SK-N-SH (cell line): Measurements from ENCODE around the gene PNKD. TPM values are rescaled to one million over a fixed set of nuclear protein-coding genes. Genes with fewer than 3 reads are reported as not detected.

Experiments used
- CTCF ChIA-PET: fragments of 300-600, 350-600 bp; formaldehyde crosslinking; extraction: SDS; loops from one replicate; lab custom pipeline; 2021; lab: Yijun Ruan, JAX
- POLR2A ChIA-PET: fragments of 350-600 bp; sonication (Branson Sonifier 250); formaldehyde crosslinking; extraction: SDS; loops from one replicate; lab custom pipeline; 2020; ENCODE audit warnings: antibody characterized with exemption, inconsistent platforms; lab: Yijun Ruan, JAX
- DNase-seq: peaks from one replicate; pipeline ENCODE4 v3.0.0; 2012
- H2AFZ ChIP-seq: fragments of 200-600 bp; sonication (generic); 2 replicates; pipeline ENCODE4 v1.8.1; 2016; ENCODE audit warnings: antibody characterized with exemption, mild to moderate bottlenecking, low read depth
- H3F3A ChIP-seq: fragments of 200-600 bp; sonication (generic); replicated peaks from 2 replicates; pipeline ENCODE3; 2016; ENCODE audit warnings: antibody characterized with exemption, mild to moderate bottlenecking; ENCODE audit not compliant: insufficient read depth
- H3K27ac ChIP-seq, 2 experiments: fragments of 200-500 bp in 1 of 2; fragments of 200-600 bp in 1 of 2; sonication (Bioruptor generic) in 1 of 2; sonication (generic), shearing (Covaris generic) in 1 of 2; 2 replicates each; pipeline versions ENCODE4 v1.5.1 to v1.6.1; 2014 to 2016; ENCODE audit warnings: low read depth in 2 of 2, inconsistent platforms in 1 of 2, low read length in 1 of 2, mild to moderate bottlenecking in 1 of 2, mixed read lengths in 1 of 2
- H3K27me3 ChIP-seq: fragments of 200-600 bp; sonication (generic), shearing (Covaris generic); 2 replicates; pipeline ENCODE4 v1.6.1; 2016; ENCODE audit warnings: mixed run types; ENCODE audit not compliant: insufficient read depth
- H3K36me3 ChIP-seq, 2 experiments: fragments of 200-500 bp in 1 of 2; fragments of 200-600 bp in 1 of 2; sonication (Bioruptor generic) in 1 of 2; sonication (generic) in 1 of 2; replicated peaks in 1 of 2; 2 replicates each; pipeline versions ENCODE3 to v1.5.1; 2014 to 2016; ENCODE audit warnings: low read length in 1 of 2, mild to moderate bottlenecking in 1 of 2; ENCODE audit not compliant: insufficient read depth in 2 of 2, control insufficient read depth in 1 of 2
- H3K4me1 ChIP-seq, 2 experiments: fragments of 200-500 bp in 1 of 2; fragments of 200-600 bp in 1 of 2; sonication (Bioruptor generic) in 1 of 2; sonication (generic), shearing (Covaris generic) in 1 of 2; 2 replicates each; pipeline versions ENCODE4 v1.5.1 to v1.6.1; 2014 to 2016; ENCODE audit warnings: low read depth in 1 of 2, low read length in 1 of 2, mixed run types in 1 of 2; ENCODE audit not compliant: insufficient read depth in 2 of 2, control insufficient read depth in 1 of 2
- H3K4me2 ChIP-seq: fragments of 200-600 bp; sonication (generic), shearing (Covaris generic); 2 replicates; pipeline ENCODE4 v1.6.1; 2017; ENCODE audit warnings: mixed run types
- H3K4me3 ChIP-seq, 2 experiments: fragments of 200-500 bp in 1 of 2; fragments of 200-600 bp in 1 of 2; sonication (Bioruptor generic) in 1 of 2; sonication (generic), shearing (Covaris generic) in 1 of 2; 2 replicates each; pipeline versions ENCODE4 v1.5.1 to v1.8.1; 2014 to 2016; ENCODE audit warnings: low read depth in 2 of 2, inconsistent platforms in 1 of 2, low read length in 1 of 2, mild to moderate bottlenecking in 1 of 2, mixed read lengths in 1 of 2, moderate library complexity in 1 of 2
- H3K79me2 ChIP-seq: fragments of 200-600 bp; sonication (generic); 2 replicates; pipeline ENCODE4 v1.8.1; 2017; ENCODE audit warnings: mild to moderate bottlenecking; ENCODE audit not compliant: insufficient read depth
- H3K9ac ChIP-seq: fragments of 200-600 bp; sonication (generic); 2 replicates; pipeline ENCODE4 v1.6.1; 2017; ENCODE audit warnings: mixed run types
- H3K9me2 ChIP-seq: fragments of 200-600 bp; sonication (generic); 2 replicates; pipeline ENCODE4 v1.6.1; 2017; ENCODE audit warnings: mixed run types
- H3K9me3 ChIP-seq: fragments of 200-600 bp; sonication (generic); 2 replicates; pipeline ENCODE4 v1.6.1; 2017; ENCODE audit warnings: mixed run types, mild to moderate bottlenecking, moderate library complexity
- H4K20me1 ChIP-seq: fragments of 200-600 bp; sonication (generic); 2 replicates; pipeline ENCODE4 v1.6.1; 2017; ENCODE audit warnings: mild to moderate bottlenecking, mixed run types; ENCODE audit not compliant: insufficient read depth
- CHD2 ChIP-seq: fragments of 150-350 bp; IDR thresholded peaks from 2 replicates; pipeline ENCODE4 v1.6.1; 2018; ENCODE audit warnings: low read length; ENCODE audit not compliant: partially characterized antibody
- FOSL2 ChIP-seq: IDR thresholded peaks from 2 replicates; pipeline ENCODE4 v1.4.0; 2012; ENCODE audit warnings: low read depth, mild to moderate bottlenecking, moderate library complexity, borderline replicate concordance
- NFIC ChIP-seq: IDR thresholded peaks from 2 replicates; pipeline ENCODE4 v1.4.0; 2012; ENCODE audit warnings: borderline replicate concordance
- RFX5 ChIP-seq: IDR thresholded peaks from 2 replicates; pipeline ENCODE4 v1.6.1; 2012; ENCODE audit warnings: mild to moderate bottlenecking, improper control_type of control experiment, low read length
- WGBS: methylation state at CpG from one replicate; pipeline ENCODE4 v1.1.6; 2017; ENCODE audit warnings: low lambda C conversion rate; 5-methylcytosine and 5-hydroxymethylcytosine counted together
- polyA plus RNA-seq, 3 experiments: library from polyadenylated mRNA; depleted of rRNA; stranded (reverse); fragments of >200 nt; gene quantifications; 2 replicates each; pipeline ENCODE4 v1.2.3, GENCODE V29; 2012
- TF ChIP-seq, protein P1 (sequence below): fragments of 150-350 bp; IDR thresholded peaks from 2 replicates; pipeline ENCODE4 v1.6.1; 2017; ENCODE audit warnings: antibody characterized with exemption, low read length, low read depth, borderline replicate concordance
- TF ChIP-seq, protein P2 (sequence below): IDR thresholded peaks from 2 replicates; pipeline ENCODE4 v1.4.0; 2012; ENCODE audit warnings: low read depth
- TF ChIP-seq, protein P3 (sequence below): IDR thresholded peaks from 2 replicates; pipeline ENCODE4 v1.6.1; 2012; ENCODE audit warnings: mild to moderate bottlenecking, low read depth, low read length, moderate library complexity

Gene PNKD
- polyA plus RNA-seq, 1 of the 3 experiments (the other 2 are of a cell fraction), result 101 TPM

DNA sequence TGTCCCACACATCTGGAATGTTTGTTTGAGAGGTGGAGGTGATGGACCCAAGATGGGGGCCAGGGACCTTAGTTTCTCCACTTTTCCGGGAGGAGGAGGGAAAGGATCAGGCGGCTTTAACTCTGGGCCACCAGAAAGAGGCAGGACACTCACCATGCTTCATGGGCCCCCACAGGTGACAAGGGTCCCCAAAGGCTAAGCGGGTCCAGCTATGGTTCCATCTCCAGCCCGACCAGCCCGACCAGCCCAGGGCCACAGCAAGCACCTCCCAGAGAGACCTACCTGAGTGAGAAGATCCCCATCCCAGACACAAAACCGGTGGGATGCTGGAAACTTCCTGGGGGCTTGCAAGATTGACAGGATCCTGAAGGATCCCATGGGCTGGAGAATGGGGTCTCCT lies 112.5 kb downstream of the PNKD start:
- no peaks in the 10 kb centered on the region for H3K79me2 ChIP-seq
- WGBS, result 83% methylated on average over 5 of the region's 6 CpGs
- H3K4me1 ChIP-seq, result no peaks in the 10 kb centered on the region; a peak in 2 of 4 replicates
- no peak overlapping the region for H2AFZ ChIP-seq
- no peak overlapping the region for H3K27ac ChIP-seq
- ChIA-PET POLR2A (no interaction called here), CTCF (interaction anchor here (0.8 to 2.5 kb wide), 4 partner anchors 12 to 81 kb away, joined by 3 to 20 read pairs (median 4); partner anchors contain the start of gene CATIP)
- no peaks in the 10 kb centered on the region for H3K27me3 ChIP-seq
- DNase-seq, result no peak
- TF ChIP-seq, protein P1, sequence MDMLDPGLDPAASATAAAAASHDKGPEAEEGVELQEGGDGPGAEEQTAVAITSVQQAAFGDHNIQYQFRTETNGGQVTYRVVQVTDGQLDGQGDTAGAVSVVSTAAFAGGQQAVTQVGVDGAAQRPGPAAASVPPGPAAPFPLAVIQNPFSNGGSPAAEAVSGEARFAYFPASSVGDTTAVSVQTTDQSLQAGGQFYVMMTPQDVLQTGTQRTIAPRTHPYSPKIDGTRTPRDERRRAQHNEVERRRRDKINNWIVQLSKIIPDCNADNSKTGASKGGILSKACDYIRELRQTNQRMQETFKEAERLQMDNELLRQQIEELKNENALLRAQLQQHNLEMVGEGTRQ, result no peak
- TF ChIP-seq CHD2 (no peak), NFIC (no peak), RFX5 (no peak)
- TF ChIP-seq, all 33 proteins: peak for 0
- H3K9me2 ChIP-seq, result no peaks in the 10 kb centered on the region
- H3F3A ChIP-seq, result no peaks in the 10 kb centered on the region
- no peaks in the 10 kb centered on the region for H3K9me3 ChIP-seq
- no peak overlapping the region for H3K4me2 ChIP-seq
- no peak overlapping the region for H3K9ac ChIP-seq
- H3K4me3 ChIP-seq, result no peak overlapping the region
- H3K36me3 ChIP-seq, result no peaks in the 10 kb centered on the region
- H4K20me1 ChIP-seq, result no peaks in the 10 kb centered on the region

DNA sequence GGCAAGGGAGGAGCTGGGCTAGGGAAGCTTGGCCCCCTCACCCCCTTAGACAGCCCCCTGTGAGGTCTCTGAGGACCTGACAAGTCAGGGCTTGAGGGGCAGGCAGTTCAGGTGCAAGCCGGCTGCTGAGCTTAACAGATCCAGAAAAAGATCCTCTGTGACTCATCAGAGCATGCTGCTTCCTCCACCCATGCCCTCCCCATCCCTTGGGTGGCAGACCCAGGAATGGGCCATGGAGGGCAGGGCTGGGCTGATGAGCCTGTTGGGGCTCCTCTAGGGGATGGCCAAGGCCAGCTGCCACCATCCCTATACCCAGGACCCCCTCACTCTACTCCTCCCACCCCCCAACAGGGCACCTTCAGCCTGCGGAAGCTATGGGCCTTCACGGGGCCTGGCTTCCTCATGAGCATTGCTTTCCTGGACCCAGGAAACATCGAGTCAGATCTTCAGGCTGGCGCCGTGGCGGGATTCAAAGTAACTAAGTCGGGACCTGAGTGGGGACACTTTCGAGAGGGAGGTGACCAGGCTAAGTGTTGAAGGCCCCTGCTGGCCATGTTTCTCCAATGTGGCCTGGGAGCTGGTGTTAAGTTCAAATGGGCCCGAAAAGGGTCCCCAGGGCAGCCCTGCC lies 113.7 kb downstream of the PNKD start:
- WGBS, result 86% methylated on average over 8 of the region's 10 CpGs
- no peak overlapping the region for H3K4me2 ChIP-seq
- no peak for DNase-seq
- TF ChIP-seq, protein P2, sequence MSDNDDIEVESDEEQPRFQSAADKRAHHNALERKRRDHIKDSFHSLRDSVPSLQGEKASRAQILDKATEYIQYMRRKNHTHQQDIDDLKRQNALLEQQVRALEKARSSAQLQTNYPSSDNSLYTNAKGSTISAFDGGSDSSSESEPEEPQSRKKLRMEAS, result peak; percentile 53; the same call in 1 of the 2 replicates
- TF ChIP-seq, protein P3, sequence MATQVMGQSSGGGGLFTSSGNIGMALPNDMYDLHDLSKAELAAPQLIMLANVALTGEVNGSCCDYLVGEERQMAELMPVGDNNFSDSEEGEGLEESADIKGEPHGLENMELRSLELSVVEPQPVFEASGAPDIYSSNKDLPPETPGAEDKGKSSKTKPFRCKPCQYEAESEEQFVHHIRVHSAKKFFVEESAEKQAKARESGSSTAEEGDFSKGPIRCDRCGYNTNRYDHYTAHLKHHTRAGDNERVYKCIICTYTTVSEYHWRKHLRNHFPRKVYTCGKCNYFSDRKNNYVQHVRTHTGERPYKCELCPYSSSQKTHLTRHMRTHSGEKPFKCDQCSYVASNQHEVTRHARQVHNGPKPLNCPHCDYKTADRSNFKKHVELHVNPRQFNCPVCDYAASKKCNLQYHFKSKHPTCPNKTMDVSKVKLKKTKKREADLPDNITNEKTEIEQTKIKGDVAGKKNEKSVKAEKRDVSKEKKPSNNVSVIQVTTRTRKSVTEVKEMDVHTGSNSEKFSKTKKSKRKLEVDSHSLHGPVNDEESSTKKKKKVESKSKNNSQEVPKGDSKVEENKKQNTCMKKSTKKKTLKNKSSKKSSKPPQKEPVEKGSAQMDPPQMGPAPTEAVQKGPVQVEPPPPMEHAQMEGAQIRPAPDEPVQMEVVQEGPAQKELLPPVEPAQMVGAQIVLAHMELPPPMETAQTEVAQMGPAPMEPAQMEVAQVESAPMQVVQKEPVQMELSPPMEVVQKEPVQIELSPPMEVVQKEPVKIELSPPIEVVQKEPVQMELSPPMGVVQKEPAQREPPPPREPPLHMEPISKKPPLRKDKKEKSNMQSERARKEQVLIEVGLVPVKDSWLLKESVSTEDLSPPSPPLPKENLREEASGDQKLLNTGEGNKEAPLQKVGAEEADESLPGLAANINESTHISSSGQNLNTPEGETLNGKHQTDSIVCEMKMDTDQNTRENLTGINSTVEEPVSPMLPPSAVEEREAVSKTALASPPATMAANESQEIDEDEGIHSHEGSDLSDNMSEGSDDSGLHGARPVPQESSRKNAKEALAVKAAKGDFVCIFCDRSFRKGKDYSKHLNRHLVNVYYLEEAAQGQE, result no peak
- TF ChIP-seq FOSL2, result peak; percentile 54; the same call in 1 of the 2 replicates
- H3K27ac ChIP-seq, result no peak overlapping the region
- no peaks in the 10 kb centered on the region for H3K9me3 ChIP-seq
- no peaks in the 10 kb centered on the region; a peak in 2 of 4 replicates for H3K4me1 ChIP-seq
- POLR2A ChIA-PET, result no interaction called here
- no peaks in the 10 kb centered on the region for H3F3A ChIP-seq
- H3K9me2 ChIP-seq, result no peaks in the 10 kb centered on the region
- no peaks in the 10 kb centered on the region for H4K20me1 ChIP-seq
- no peak overlapping the region for H2AFZ ChIP-seq
- CTCF ChIA-PET, result interaction anchor here (1.0 to 2.5 kb wide), 4 partner anchors 11 to 111 kb away, joined by 3 to 20 read pairs (median 4); partner anchors contain the start of gene CATIP
- no peak overlapping the region for H3K4me3 ChIP-seq
- H3K9ac ChIP-seq, result no peak overlapping the region
- H3K79me2 ChIP-seq, result no peaks in the 10 kb centered on the region
- H3K36me3 ChIP-seq, result no peaks in the 10 kb centered on the region
- H3K27me3 ChIP-seq, result no peaks in the 10 kb centered on the region
